K562 (cell line): Measurements from ENCODE around the gene SLC2A2. TPM values are rescaled to one million over a fixed set of nuclear protein-coding genes. Genes with fewer than 3 reads are reported as not detected.

ENCODE experiments used
- ARID3A ChIP-seq: IDR thresholded peaks from 2 replicates; pipeline ENCODE4 v1.6.1; 2012; ENCODE audit warnings: low read depth, low read length, improper control_type of control experiment, borderline replicate concordance
- CCNT2 ChIP-seq: IDR thresholded peaks from 2 replicates; pipeline ENCODE4 v1.6.1; 2011; ENCODE audit warnings: borderline replicate concordance, low read depth, mild to moderate bottlenecking, moderate library complexity, mixed read lengths, low read length; ENCODE audit not compliant: insufficient read length; ENCODE audit errors: extremely low read depth
- CREB5 ChIP-seq: fragments of 250-450 bp; sonication (Bioruptor Pico); IDR thresholded peaks from 2 replicates; pipeline ENCODE4 v1.5.0; 2020; ENCODE audit warnings: mild to moderate bottlenecking
- CUX1 ChIP-seq: fragments of 200-800 bp; sonication (Bioruptor generic); IDR thresholded peaks from 2 replicates; pipeline ENCODE4 v1.6.1; 2016; ENCODE audit warnings: missing genetic modification characterization, missing compliant biosample characterization
- FIP1L1 ChIP-seq: fragments of 200-400 bp; formaldehyde crosslinking; IDR thresholded peaks from 2 replicates; pipeline ENCODE4 v1.6.1; 2018; ENCODE audit warnings: mild to moderate bottlenecking, low read depth, low read length; ENCODE audit not compliant: poor library complexity, severe bottlenecking
- HBP1 ChIP-seq: fragments of 450-650 bp; formaldehyde crosslinking; IDR thresholded peaks from 2 replicates; pipeline ENCODE4 v1.4.0; 2022; ENCODE audit warnings: missing genetic modification characterization
- OTX1 ChIP-seq: fragments of 450-650 bp; formaldehyde crosslinking; IDR thresholded peaks from 2 replicates; pipeline ENCODE4 v1.4.0; 2022; ENCODE audit warnings: mild to moderate bottlenecking
- PHF20 ChIP-seq: fragments of 450-650 bp; IDR thresholded peaks from 2 replicates; pipeline ENCODE4 v1.6.1; 2018; ENCODE audit not compliant: partially characterized antibody
- RB1 ChIP-seq: fragments of 450-650 bp; IDR thresholded peaks from 2 replicates; pipeline ENCODE4 v1.6.1; 2017; ENCODE audit warnings: low read depth, mild to moderate bottlenecking
- SMAD1 ChIP-seq: fragments of 150-350 bp; IDR thresholded peaks from 2 replicates; pipeline ENCODE4 v1.6.1; 2014; ENCODE audit warnings: low read length, low read depth; ENCODE audit not compliant: partially characterized antibody
- TEAD2 ChIP-seq: fragments of 450-650 bp; IDR thresholded peaks from 2 replicates; pipeline ENCODE4 v1.6.1; 2016; ENCODE audit warnings: missing genetic modification characterization, control low read depth, missing compliant biosample characterization
- ZFPM2 ChIP-seq: fragments of 250-450 bp; sonication (Bioruptor Pico); IDR thresholded peaks from 2 replicates; pipeline ENCODE4 v1.5.1; 2022; ENCODE audit warnings: mild to moderate bottlenecking
- ZNF431 ChIP-seq: sonication (generic); formaldehyde crosslinking; IDR thresholded peaks from 2 replicates; pipeline ENCODE4 v1.8.0; 2022; ENCODE audit warnings: mild to moderate bottlenecking, missing genetic modification reagents
- ZNF695 ChIP-seq: fragments of 450-650 bp; formaldehyde crosslinking; IDR thresholded peaks from 2 replicates; pipeline ENCODE4 v1.4.0; 2020; ENCODE audit warnings: mild to moderate bottlenecking, moderate library complexity
- ZNF699 ChIP-seq: fragments of 250-450 bp; sonication (Bioruptor Pico); IDR thresholded peaks from 2 replicates; pipeline ENCODE4 v1.8.0; 2021; ENCODE audit warnings: mild to moderate bottlenecking, moderate library complexity; ENCODE audit not compliant: insufficient replicate concordance
- polyA plus RNA-seq, 8 experiments: library from polyadenylated mRNA; depleted of rRNA in 4 of 8; stranded (reverse) in 5 of 8; unstranded in 3 of 8; fragments of >200 nt; fragmentation: Nextera tagmentation in 2 of 8; fragmentation: Illumina TruSeq in 1 of 8; extraction: Ambion mirVana in 2 of 8; extraction: Trizol in 1 of 8; gene quantifications; 2 replicates each; pipeline versions ENCODE4 v1.2.1 to v1.2.3, GENCODE V29; 2011 to 2014; ENCODE audit warnings: inconsistent platforms in 1 of 8, missing spikeins in 1 of 8
- total RNA-seq, 7 experiments: library from RNA; depleted of rRNA in 6 of 7; stranded (reverse); fragments of >200 nt in 6 of 7; fragmentation: Illumina TruSeq in 2 of 7; extraction: Trizol in 2 of 7; gene quantifications; 2 replicates each; pipeline versions ENCODE4 v1.2.1 to v1.2.3, GENCODE V29; 2011 to 2021; ENCODE audit warnings: low replicate concordance in 1 of 7

Gene SLC2A2
- total and polyA plus RNA-seq, 9 of the 15 experiments (the other 6 are each of a cell fraction or from before 2014, with no cell fraction given), result 0.18 TPM; not detected in 8

DNA sequence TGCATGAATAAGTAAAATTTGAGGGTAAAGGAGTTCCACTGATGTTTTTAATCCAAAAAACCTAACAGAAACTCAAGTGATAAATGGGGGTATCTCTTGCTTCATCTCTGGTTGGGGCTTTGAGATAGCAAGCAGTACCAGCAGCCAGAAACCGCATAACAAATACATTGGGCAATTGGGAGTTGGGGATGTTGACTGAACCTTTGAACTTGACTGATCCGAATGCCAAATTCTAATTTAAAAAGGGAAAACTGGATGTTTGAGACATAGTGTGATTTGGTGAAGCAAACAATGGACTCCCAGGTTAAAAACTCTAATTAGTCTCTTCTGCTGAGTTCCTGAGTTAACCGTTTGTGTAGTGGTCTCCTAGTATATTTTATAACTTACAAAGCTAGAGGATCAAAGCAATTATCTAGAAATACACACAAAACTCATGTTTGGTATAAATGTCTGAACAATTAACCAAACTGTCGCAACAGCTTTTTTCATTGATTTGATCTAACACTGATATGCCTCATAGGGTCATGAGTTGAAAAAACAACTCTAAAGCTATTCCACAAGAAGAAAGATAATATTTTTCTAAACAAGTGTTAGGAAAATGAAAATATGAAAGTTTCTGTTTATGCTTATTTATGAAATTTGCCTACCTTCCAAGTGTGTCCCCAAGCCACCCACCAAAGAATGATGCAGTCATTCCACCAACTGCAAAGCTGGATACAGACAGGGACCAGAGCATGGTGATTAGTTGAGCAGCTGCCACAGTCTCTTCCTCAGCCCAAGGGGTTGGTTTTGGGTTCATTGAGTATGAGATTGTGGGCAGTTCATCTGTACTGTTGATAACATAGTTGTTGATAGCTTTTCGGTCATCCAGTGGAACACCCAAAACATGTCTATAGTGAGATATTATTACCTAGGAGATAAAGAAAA is 12.4 kb downstream of the SLC2A2 start (continued):
- TF ChIP-seq CUX1 (CRISPR knock-in tag) (no peak), ZNF699 (CRISPR knock-in tag) (no peak), HBP1 (CRISPR knock-in tag) (no peak), ZNF431 (CRISPR knock-in tag) (no peak), ARID3A (no peak), OTX1 (CRISPR knock-in tag) (no peak), TEAD2 (tag) (no peak), RB1 (no peak), ZFPM2 (no peak), CREB5 (CRISPR knock-in tag) (no peak), PHF20 (no peak), CCNT2 (peak; percentile 2), FIP1L1 (no peak), SMAD1 (no peak), ZNF695 (CRISPR knock-in tag) (no peak)
